PC-9 (cell line): ENCODE results near the gene EGFLAM. TPM values are rescaled to one million over a fixed set of nuclear protein-coding genes. Genes with fewer than 3 reads are reported as not detected.

Experiments
- BruUV-seq: library from RNA; stranded (reverse); fragments of 400-500 nt; replicated peaks from 2 replicates; lab custom pipeline; 2021; lab: Mats Ljungman, UMichigan
- CTCF ChIA-PET: fragments of 300-600 bp; sonication (Branson Sonifier 250); formaldehyde crosslinking; loops from one replicate; lab custom pipeline; 2022; ENCODE audit warnings: antibody characterized with exemption; lab: Charles Lee
- POLR2A ChIA-PET: fragments of 300-600 bp; sonication (Branson Sonifier 250); formaldehyde crosslinking; loops from one replicate; lab custom pipeline; 2022; ENCODE audit warnings: antibody characterized with exemption; ENCODE audit not compliant: unreplicated experiment; lab: Charles Lee
- DNase-seq, 2 experiments: peaks; one replicate each; pipeline versions ENCODE4 v3.0.0 to v3.0.0-alpha.2; 2015 to 2022; ENCODE audit warnings: mixed read lengths in 1 of 2
- H2AFZ ChIP-seq: fragments of 200-600 bp; sonication (generic); 2 replicates; pipeline ENCODE4 v1.8.1; 2017; ENCODE audit warnings: antibody characterized with exemption
- H3F3A ChIP-seq: fragments of 200-600 bp; sonication (generic); 2 replicates; pipeline ENCODE4 v1.8.1; 2017; ENCODE audit warnings: antibody characterized with exemption, mild to moderate bottlenecking, low read depth; ENCODE audit not compliant: insufficient read depth
- H3K27ac ChIP-seq: fragments of 200-600 bp; sonication (generic); 2 replicates; pipeline ENCODE4 v1.6.1; 2016; ENCODE audit warnings: mixed run types
- H3K27me3 ChIP-seq: fragments of 200-600 bp; sonication (generic); 2 replicates; pipeline ENCODE4 v1.6.1; 2016; ENCODE audit warnings: low read depth, mixed run types; ENCODE audit not compliant: insufficient read depth
- H3K36me3 ChIP-seq: fragments of 200-600 bp; sonication (generic); 2 replicates; pipeline ENCODE4 v1.6.1; 2016; ENCODE audit warnings: low read depth, mixed run types
- H3K4me1 ChIP-seq: fragments of 200-600 bp; sonication (generic); replicated peaks from 2 replicates; pipeline ENCODE4 v1.6.1; 2016; ENCODE audit warnings: mixed run types; ENCODE audit not compliant: insufficient read depth
- H3K4me2 ChIP-seq: fragments of 200-600 bp; sonication (generic); 2 replicates; pipeline ENCODE4 v1.6.1; 2017; ENCODE audit warnings: mixed run types
- H3K4me3 ChIP-seq: fragments of 200-600 bp; sonication (generic); 2 replicates; pipeline ENCODE4 v1.6.1; 2016; ENCODE audit warnings: mixed run types
- H3K79me2 ChIP-seq: fragments of 200-600 bp; sonication (generic); 2 replicates; pipeline ENCODE4 v1.6.1; 2017; ENCODE audit warnings: low read depth, mixed run types
- H3K9me2 ChIP-seq: fragments of 200-600 bp; sonication (generic); 2 replicates; pipeline ENCODE4 v1.8.1; 2017; ENCODE audit warnings: mild to moderate bottlenecking; ENCODE audit not compliant: insufficient read depth
- H3K9me3 ChIP-seq: fragments of 200-600 bp; sonication (generic); 2 replicates; pipeline ENCODE4 v1.8.1; 2016; ENCODE audit warnings: low read depth; ENCODE audit not compliant: insufficient read depth
- H4K20me1 ChIP-seq: fragments of 200-600 bp; sonication (generic); 2 replicates; pipeline ENCODE4 v1.8.1; 2017; ENCODE audit not compliant: insufficient read depth
- CTCF ChIP-seq: fragments of 200-600 bp; sonication (generic); conservative IDR thresholded peaks from 2 replicates; pipeline ENCODE4 v1.6.1; 2017; ENCODE audit warnings: mixed run types, antibody characterized with exemption, mild to moderate bottlenecking, moderate library complexity
- EZH2 ChIP-seq: fragments of 200-600 bp; sonication (generic); IDR thresholded peaks from 2 replicates; pipeline ENCODE4 v1.8.0; 2017; ENCODE audit warnings: antibody characterized with exemption, low read depth
- intact Hi-C: fragments of 100-400 bp; cut with micrococcal nuclease; formaldehyde crosslinking; loops from one replicate; pipeline ENCODE4 v1.10.0; 2022; ENCODE audit not compliant: unreplicated experiment
- total RNA-seq: library from RNA; stranded (reverse); gene quantifications from 2 replicates; pipeline ENCODE4 v1.2.3, GENCODE V29; 2021

Gene EGFLAM
- total RNA-seq, 1 experiment from 2014 or later = not detected

GRCh38 chr5:38274370-38274769, 16.0 kb downstream of the EGFLAM start:
- H3F3A ChIP-seq = no peaks in the 10 kb centered on the region
- no peaks in the 10 kb centered on the region for H3K9me3 ChIP-seq
- intact Hi-C loops = no loop called here
- no peak overlapping the region for H3K27ac ChIP-seq
- H2AFZ ChIP-seq = no peak overlapping the region
- CTCF ChIA-PET = no interaction called here
- no peaks in the 10 kb centered on the region for H3K79me2 ChIP-seq
- H3K4me2 ChIP-seq = no peak overlapping the region
- POLR2A ChIA-PET = no interaction called here
- no peaks in the 10 kb centered on the region; the same call in 1 of the 2 replicates for H3K9me2 ChIP-seq
- DNase-seq = no peak
- TF ChIP-seq CTCF (no peak), EZH2 (no peak)
- H4K20me1 ChIP-seq = no peaks in the 10 kb centered on the region
- no peaks in the 10 kb centered on the region for H3K36me3 ChIP-seq
- H3K4me1 ChIP-seq = no peaks in the 10 kb centered on the region
- H3K4me3 ChIP-seq = no peak overlapping the region
- no TSS peak for BruUV-seq
- H3K27me3 ChIP-seq = 0 out of 2 replicates have a peak, but pooled peaks cover 9% of the 10 kb centered on the region

GRCh38 chr5:38284384-38284783, 26.0 kb downstream of the EGFLAM start:
- H3K4me1 ChIP-seq = no peaks in the 10 kb centered on the region
- H3K79me2 ChIP-seq = no peaks in the 10 kb centered on the region
- no peaks in the 10 kb centered on the region for H4K20me1 ChIP-seq
- H3K4me2 ChIP-seq = no peak overlapping the region
- no peak overlapping the region for H2AFZ ChIP-seq
- CTCF ChIA-PET = interaction anchor here (0.5 kb wide), 1 partner anchor 74 kb away, joined by 8 read pairs; no protein-coding TSS in a partner anchor
- H3F3A ChIP-seq = no peaks in the 10 kb centered on the region
- POLR2A ChIA-PET = interaction anchor here (0.5 kb wide), 1 partner anchor 25 kb away, joined by 3 read pairs; no protein-coding TSS in a partner anchor
- H3K9me2 ChIP-seq = no peaks in the 10 kb centered on the region
- TF ChIP-seq EZH2 (no peak), CTCF (no peak)
- H3K27me3 ChIP-seq = peaks cover 46% of the 10 kb centered on the region
- H3K4me3 ChIP-seq = no peak overlapping the region
- intact Hi-C loops = no loop called here
- no peaks in the 10 kb centered on the region for H3K9me3 ChIP-seq
- H3K36me3 ChIP-seq = no peaks in the 10 kb centered on the region
- BruUV-seq = no TSS peak
- no peak for DNase-seq
- no peak overlapping the region for H3K27ac ChIP-seq

- H3K4me2 ChIP-seq = no peak overlapping the region
- H4K20me1 ChIP-seq = no peaks in the 10 kb centered on the region
- DNase-seq = no peak
- no peak overlapping the region for H3K4me3 ChIP-seq
- ChIA-PET POLR2A (no interaction called here), CTCF (no interaction called here)
- BruUV-seq = no TSS peak
- H3F3A ChIP-seq = no peaks in the 10 kb centered on the region
- H3K36me3 ChIP-seq = no peaks in the 10 kb centered on the region
- TF ChIP-seq EZH2 (no peak), CTCF (no peak)
- peaks cover 55% of the 10 kb centered on the region for H3K27me3 ChIP-seq
- no peaks in the 10 kb centered on the region for H3K79me2 ChIP-seq
- 0 out of 2 replicates have a peak, but pooled peaks cover 2% of the 10 kb centered on the region for H3K9me3 ChIP-seq
- intact Hi-C loops = no loop called here
- H2AFZ ChIP-seq = no peak overlapping the region
- H3K27ac ChIP-seq = no peak overlapping the region
- no peaks in the 10 kb centered on the region for H3K4me1 ChIP-seq
- no peaks in the 10 kb centered on the region for H3K9me2 ChIP-seq
Measured at GRCh38 chr5:38285226-38285625, 26.9 kb downstream of the EGFLAM start.
